Lung microvascular endothelial cell (primary cell): ENCODE data around the gene UNK. TPM values are rescaled to one million over a fixed set of nuclear protein-coding genes. Genes with fewer than 3 reads are reported as not detected.

Source experiments
- DNase-seq, 2 donors: peaks; one replicate each; pipeline versions ENCODE4 v3.0.0 to v3.0.0-alpha.2; 2010; ENCODE audit warnings: low read depth in 2 of 2
- total RNA-seq: library from RNA; depleted of rRNA; stranded (reverse); fragments of >200 nt; gene quantifications from 2 replicates; pipeline ENCODE4 v1.2.1, GENCODE V29; 2014

UNK gene
- total RNA-seq, 1 donor from 2014 or later: 9.1 TPM

DNA sequence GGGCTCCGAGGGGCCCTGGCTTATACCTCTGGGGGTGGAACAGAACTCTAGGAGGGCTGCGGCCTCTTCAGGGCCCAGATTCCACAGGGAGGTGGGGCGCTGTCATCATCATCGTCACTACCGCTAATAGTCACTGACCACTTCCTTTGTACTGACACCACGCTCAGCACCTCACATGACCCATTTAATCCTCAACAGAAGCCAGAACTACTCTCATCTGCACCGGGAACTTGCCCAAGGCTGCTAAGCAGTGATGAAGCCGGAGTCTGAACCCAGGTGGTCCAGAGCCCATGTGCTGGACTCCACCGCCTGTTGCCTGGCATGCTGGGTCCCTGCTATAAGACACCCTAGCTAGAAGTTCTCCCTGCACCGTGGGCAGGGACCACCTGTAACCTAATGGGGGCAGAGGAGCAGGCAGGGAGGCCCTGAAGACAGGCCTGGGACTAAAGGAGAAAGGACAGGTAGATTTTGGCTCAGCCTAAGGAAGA, 47.6 kb downstream of the UNK start:
- DNase-seq: peak; percentile 76 to 82

DNA sequence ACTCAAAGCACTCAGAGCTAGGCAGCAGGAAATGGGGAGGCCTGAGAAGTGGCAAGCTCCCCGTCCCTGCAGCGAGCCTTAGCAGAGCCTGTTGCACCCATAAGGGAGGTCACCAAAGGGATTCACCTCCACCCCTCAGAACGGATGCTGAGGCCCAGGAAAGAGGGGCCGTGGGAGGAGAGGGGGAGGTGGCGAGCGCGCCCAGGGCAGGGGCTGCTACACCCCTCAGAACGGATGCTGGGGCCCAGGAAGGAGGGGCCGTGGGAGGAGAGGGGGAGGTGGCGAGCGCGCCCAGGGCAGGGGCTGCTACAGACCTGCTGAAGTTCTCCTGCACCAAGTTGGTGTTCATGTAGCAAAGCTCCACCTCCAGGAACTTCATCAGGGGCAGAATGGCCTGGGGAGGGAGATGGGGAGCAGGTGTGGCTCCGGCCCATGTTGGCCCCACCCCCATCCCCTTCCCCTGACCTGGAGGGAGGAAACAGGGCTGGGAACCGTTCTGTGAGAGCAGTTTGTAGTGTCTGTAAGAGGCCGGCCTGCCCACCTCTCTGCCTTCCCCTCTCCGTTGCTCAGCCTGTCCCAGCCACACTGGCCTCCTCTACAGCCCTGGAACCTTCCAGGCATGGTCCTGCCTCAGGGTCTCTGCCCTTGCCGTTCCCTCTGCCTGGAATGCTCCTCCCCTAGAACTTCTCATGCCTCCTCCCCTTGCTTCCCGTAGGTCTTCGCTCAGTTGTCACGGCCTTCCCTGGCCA, 48.2 kb downstream of the UNK start:
- peak in 1 of 2 donors; percentile 38 for DNase-seq

- DNase-seq: no peak
These were observed 49.8 kb downstream of the UNK start for GRCh38 chr17:75834279-75834920.

DNA sequence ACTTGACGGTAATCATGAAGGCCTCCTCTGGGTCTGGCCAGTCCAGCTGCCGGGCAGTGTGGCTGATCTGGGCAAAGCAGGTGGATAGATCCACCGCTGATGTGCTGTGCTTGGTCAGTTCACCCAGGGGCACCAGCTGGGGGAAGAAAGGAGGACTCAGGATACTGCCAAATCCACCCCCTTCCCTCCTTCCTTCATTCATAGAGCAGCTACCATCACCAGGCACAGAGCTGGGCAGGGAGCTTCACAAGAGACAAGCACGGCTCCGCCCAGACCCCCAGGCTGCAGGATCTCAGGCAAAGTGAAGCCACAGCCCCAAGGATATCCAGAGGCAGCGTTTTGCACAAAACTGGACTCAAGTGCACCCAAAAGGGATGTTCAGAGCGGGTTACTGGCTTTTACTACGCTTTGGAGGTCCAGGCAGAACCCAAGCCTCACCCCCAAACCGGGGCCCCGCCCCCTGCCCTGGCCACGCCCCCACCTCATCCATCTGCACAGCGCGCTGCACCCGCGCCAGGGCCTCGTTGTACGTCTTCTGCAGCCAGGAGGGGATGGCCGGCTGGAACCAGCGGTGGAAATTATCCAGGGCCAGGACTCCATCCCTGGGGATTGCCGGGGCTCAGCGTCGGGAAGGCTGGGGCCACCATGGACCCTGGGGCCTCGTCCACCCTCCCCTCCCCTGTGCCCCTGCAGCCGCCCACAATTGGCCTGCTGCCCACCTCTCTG, 50.5 kb downstream of the UNK start:
- DNase-seq: no peak

- DNase-seq: no peak
These were observed 51.0 kb downstream of the UNK start for GRCh38 chr17:75835654-75835987.

DNA sequence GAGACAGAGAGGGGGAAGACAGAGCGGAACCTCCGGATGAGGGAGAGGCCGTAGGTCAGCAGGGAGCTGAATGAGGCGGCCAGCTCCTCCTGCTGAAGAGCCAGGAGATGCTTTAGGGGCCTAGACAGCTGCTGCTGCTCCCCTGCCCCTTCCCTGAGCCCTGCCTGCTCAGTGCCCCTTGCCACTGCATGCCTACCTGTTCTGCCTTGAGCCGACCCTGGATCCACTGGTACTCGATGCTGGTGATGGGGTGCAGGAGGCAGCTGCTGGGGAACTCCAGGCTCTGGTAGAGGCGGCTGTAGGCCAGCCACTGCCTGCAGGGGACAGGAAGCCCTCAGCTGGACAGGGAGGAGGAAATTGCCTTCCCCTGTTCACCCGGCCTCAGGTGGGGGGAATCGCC, 52.0 kb downstream of the UNK start:
- no peak for DNase-seq

DNA sequence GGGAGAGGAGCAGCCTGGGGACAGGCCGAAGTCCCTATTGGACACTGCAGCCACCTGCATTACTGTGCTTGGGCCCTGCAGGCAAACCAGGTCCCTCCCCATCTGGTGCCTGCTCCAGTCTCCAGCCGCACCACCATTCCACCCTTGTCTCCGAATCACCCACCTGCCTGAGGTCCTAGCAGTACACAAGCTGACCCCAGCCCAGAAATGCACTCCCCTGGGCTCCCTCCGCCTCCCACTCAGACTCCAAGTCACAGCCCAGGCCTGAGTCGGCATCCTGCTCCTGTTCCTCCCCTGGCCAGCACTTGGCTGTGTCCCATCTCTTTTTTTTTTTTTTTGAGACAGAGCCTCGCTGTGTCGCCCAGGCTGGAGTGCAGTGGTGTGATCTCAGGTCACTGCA, 53.3 kb downstream of the UNK start:
- DNase-seq: peak in 1 of 2 donors; percentile 38

DNA sequence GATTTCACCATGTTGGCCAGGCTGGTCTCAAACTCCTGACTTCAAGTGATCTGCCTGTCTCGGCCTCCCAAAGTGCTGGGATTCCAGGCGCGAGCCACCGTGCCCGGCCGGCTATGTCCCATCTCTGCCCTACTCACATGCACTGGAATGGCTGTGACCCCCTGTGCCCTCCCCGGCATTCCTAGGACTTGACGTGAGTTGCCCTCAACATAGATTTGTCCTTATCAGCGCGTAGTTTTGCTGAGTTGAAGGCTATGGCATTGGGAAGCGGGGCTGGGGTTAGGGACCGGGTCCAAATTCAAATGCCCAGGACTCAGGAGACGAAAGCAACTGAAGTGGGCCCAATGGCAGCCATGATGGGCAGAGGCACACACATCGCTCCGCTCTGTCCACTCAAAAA, 53.8 kb downstream of the UNK start:
- no peak for DNase-seq

- no peak for DNase-seq
These were observed 55.6 kb downstream of the UNK start for GRCh38 chr17:75839942-75840798.

DNA sequence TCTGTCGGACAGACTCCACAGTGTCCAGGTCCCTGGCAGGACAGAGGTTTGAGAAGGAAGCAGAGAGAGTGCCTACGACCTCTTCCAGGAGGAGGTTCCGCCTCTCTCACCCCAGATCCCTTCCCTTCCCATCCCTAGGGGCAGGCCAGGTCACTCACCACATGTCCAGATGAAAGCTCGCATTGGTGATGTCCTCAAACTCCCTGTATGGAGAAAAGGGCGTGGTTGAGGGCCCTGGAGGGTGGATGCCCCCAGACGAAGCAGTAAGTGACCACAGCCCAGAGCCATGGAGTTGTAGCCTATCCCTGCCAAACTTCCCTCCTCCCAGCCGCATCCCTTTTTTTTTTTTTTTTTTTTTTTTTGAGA, 56.2 kb downstream of the UNK start:
- no peak for DNase-seq

GRCh38 chr17:75842411-75842810, 57.8 kb downstream of the UNK start:
- no peak for DNase-seq

DNA sequence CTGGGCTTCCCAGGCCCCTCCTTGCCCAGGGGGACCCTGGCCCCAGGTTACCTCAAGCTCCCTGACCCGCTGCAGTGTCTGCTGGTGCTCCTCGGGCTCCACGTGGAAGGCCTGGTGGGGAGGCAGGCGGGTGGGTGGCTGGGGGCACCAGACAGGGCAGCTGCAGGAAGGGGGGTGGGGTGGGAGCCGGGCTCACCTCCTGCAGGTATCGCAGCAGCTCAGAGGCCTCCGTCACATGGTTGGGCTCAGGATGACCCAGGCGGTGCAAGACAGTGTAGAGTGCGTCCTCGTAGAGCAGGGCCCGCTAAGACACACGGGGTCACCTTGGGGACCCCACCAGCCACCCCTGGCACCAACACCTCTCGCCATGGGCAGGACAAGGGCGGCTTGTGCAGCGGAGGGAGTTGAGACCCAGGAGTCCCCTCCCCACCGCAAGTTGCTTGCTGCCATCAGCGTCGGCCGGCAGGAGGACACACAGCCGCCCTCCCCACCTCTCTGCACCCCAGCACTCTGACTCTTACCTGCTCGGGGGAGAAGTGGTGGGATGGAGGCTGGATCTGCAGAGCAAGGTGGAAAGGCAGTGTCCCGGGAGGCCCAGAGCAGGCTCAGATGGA, 58.5 kb downstream of the UNK start:
- no peak for DNase-seq

- peak; percentile 23 to 35 for DNase-seq
These were observed 59.2 kb downstream of the UNK start, which contains the start of gene UNC13D for GRCh38 chr17:75843577-75844529. Gene UNC13D (minus strand): TSS chr17:75844404. CDS start chr17:75844337, 67 bp downstream.

DNA sequence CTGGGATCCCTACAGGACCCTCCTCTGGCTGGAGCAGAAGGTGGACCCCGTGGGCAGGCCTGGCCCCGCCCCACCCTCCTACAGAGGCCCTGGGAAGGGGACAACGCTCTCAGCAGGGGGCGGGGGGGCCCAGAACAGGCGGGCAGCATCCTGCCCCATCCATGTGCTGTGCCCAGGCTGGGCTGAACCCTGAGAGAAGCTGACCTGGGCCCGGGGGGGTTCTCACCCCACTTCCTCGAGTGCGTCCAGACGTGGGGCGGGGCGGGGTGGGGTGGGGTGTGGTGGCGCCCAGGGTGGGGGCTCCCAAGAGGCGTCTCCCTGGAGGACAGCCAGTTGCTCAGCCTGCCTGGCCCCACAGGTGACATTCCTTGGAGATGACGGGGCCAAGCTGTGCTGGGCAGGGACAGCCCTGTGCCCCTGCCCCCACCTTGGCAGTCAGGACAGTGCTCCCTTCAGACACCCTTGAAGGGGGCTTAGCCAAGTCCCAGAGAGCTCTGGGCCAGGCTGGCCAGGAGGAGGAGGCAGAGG, 60.0 kb downstream of the UNK start:
- peak in 1 of 2 donors; percentile 33 for DNase-seq

GRCh38 chr17:75845058-75845711, 60.6 kb downstream of the UNK start:
- DNase-seq: peak; percentile 79 to 80

GRCh38 chr17:75845933-75846691, 61.5 kb downstream of the UNK start:
- peak; percentile 32 to 39 for DNase-seq

- no peak for DNase-seq
These were observed 62.3 kb downstream of the UNK start for GRCh38 chr17:75846692-75847613.
